NB4 (cell line): Measurements from ENCODE around the gene ELMO3.

ENCODE experiments used
- POLR2A ChIP-seq: IDR thresholded peaks from 2 replicates; pipeline ENCODE4 v1.6.1; 2011; ENCODE audit warnings: mild to moderate bottlenecking; ENCODE audit not compliant: insufficient read length; ENCODE audit errors: extremely low read depth
- TF ChIP-seq, protein P1 (sequence below): IDR thresholded peaks from one replicate; pipeline ENCODE4 v1.5.1; 2012; ENCODE audit warnings: low read depth, low read length
- TF ChIP-seq, protein P2 (sequence below): IDR thresholded peaks from 2 replicates; pipeline ENCODE4 v1.6.1; 2011; ENCODE audit warnings: low read depth, low read length

DNA sequence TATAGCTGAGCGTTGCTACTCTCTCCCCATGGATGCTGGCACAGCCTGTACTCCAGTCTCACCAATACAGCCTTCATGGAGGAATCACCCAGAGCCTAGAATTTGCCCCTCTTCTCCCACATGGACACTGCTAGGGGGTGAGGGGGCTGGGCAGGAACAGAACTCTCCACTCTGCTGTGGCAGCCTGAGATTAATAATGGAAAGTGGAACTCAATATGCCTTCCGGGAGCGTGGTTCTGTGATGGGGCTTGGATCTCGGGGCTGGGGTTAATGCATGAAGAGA, 51.1 kb downstream of the ELMO3 start:
- TF ChIP-seq POLR2A: no peak
- TF ChIP-seq, protein P1, sequence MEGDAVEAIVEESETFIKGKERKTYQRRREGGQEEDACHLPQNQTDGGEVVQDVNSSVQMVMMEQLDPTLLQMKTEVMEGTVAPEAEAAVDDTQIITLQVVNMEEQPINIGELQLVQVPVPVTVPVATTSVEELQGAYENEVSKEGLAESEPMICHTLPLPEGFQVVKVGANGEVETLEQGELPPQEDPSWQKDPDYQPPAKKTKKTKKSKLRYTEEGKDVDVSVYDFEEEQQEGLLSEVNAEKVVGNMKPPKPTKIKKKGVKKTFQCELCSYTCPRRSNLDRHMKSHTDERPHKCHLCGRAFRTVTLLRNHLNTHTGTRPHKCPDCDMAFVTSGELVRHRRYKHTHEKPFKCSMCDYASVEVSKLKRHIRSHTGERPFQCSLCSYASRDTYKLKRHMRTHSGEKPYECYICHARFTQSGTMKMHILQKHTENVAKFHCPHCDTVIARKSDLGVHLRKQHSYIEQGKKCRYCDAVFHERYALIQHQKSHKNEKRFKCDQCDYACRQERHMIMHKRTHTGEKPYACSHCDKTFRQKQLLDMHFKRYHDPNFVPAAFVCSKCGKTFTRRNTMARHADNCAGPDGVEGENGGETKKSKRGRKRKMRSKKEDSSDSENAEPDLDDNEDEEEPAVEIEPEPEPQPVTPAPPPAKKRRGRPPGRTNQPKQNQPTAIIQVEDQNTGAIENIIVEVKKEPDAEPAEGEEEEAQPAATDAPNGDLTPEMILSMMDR: no peak
- TF ChIP-seq, protein P2, sequence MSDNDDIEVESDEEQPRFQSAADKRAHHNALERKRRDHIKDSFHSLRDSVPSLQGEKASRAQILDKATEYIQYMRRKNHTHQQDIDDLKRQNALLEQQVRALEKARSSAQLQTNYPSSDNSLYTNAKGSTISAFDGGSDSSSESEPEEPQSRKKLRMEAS: no peak
